Left ventricle myocardium superior (tissue), 1 donor: ENCODE results near the gene NOL9. TPM values are rescaled to one million over a fixed set of nuclear protein-coding genes. Genes with fewer than 3 reads are reported as not detected.
"Not testable (repeated sequence)": the region's sequence is repeated elsewhere in the genome, so short reads cannot be mapped to it uniquely, and the experiment has no call there.

ENCODE experiments used
- ATAC-seq: fragments of 200-7000 bp; cut with Tn5 transposase; one replicate; pipeline ENCODE4 v1.9.1; 2020; ENCODE audit warnings: mild to moderate bottlenecking, moderate library complexity
- DNase-seq: peaks from one replicate; pipeline ENCODE4 v3.0.0-alpha.2; 2020
- intact Hi-C: fragments of 100-400 bp; cut with micrococcal nuclease; formaldehyde crosslinking; loops from one replicate; pipeline ENCODE4 v1.11.0; 2022
- total RNA-seq: library from RNA; stranded (reverse); fragmentation: NEBNext Ultra II Directional; extraction: Animal tissue kit (Norgen Biotek cat#: 25700); gene quantifications from one replicate; pipeline ENCODE4 v1.2.1, GENCODE V29; 2021
- donor health status: DM: no; HTN: yes; CAD: no; lungs with severe emphysema.

NOL9 gene
- total RNA-seq, 1 donor from 2014 or later: 12.9 TPM

GRCh38 chr1:6578624-6579373 lies 24.5 kb upstream of the NOL9 start:
- intact Hi-C loops: no loop called here
- ATAC-seq (no peak), DNase-seq (no peak)

GRCh38 chr1:6577831-6578525 lies 23.7 kb upstream of the NOL9 start:
- intact Hi-C loops: no loop called here
- ATAC-seq: no peak
- DNase-seq: no peak

GRCh38 chr1:6574818-6575217 lies 20.5 kb upstream of the NOL9 start:
- ATAC-seq (no peak), DNase-seq (no peak)
- intact Hi-C loops: no loop called here

GRCh38 chr1:6574025-6574620 lies 19.8 kb upstream of the NOL9 start:
- intact Hi-C loops: no loop called here
- no peak for DNase-seq
- ATAC-seq: no peak

GRCh38 chr1:6572653-6573383 lies 18.5 kb upstream of the NOL9 start:
- DNase-seq (no peak), ATAC-seq (no peak)
- intact Hi-C loops: no loop called here

- ATAC-seq: no peak
Measured at GRCh38 chr1:6570987-6571386, 16.7 kb upstream of the NOL9 start.

GRCh38 chr1:6570100-6570499 lies 15.8 kb upstream of the NOL9 start:
- ATAC-seq: no peak
- DNase-seq: no peak
- intact Hi-C loops: no loop called here

More at GRCh38 chr1:6570987-6571386, 16.7 kb upstream of the NOL9 start:
- DNase-seq: no peak
- intact Hi-C loops: no loop called here

- DNase-seq (no peak), ATAC-seq (no peak)
- intact Hi-C loops: no loop called here
Measured at GRCh38 chr1:6569033-6569432, 14.7 kb upstream of the NOL9 start.

GRCh38 chr1:6560267-6560666 lies 6.0 kb upstream of the NOL9 start:
- DNase-seq (peak; percentile 4), ATAC-seq (no peak)
- intact Hi-C loops: no loop called here

- ATAC-seq, intact Hi-C loops, DNase-seq: not testable (repeated sequence)
Measured at GRCh38 chr1:6559161-6559560, 4.8 kb upstream of the NOL9 start.

- DNase-seq: peak; percentile 3
- no peak for ATAC-seq
- intact Hi-C loops: no loop called here
Measured at GRCh38 chr1:6557597-6557996, 3.3 kb upstream of the NOL9 start.

- intact Hi-C loops: loop anchor here (5.0 kb wide), 1 partner anchor 68 kb away; no protein-coding TSS in a partner anchor
- DNase-seq (peak; percentile 46), ATAC-seq (peak; percentile 34)
Measured at GRCh38 chr1:6554907-6555778, 830 bp upstream of the NOL9 start, which contains the start of gene TAS1R1. TSS of gene TAS1R1 (plus strand) at chr1:6555307. CDS start at chr1:6555374, 67 bp downstream.

GRCh38 chr1:6547301-6547700 lies 7.0 kb downstream of the NOL9 start:
- intact Hi-C loops: no loop called here
- ATAC-seq (no peak), DNase-seq (no peak)

GRCh38 chr1:6546326-6546725 lies 8.0 kb downstream of the NOL9 start:
- DNase-seq (no peak), ATAC-seq (peak; percentile 38)
- intact Hi-C loops: no loop called here

- intact Hi-C loops: no loop called here
- ATAC-seq (no peak), DNase-seq (no peak)
Measured at GRCh38 chr1:6545276-6546112, 8.8 kb downstream of the NOL9 start.

- DNase-seq (no peak), ATAC-seq (no peak)
- intact Hi-C loops: no loop called here
Measured at GRCh38 chr1:6544831-6545230, 9.5 kb downstream of the NOL9 start.

GRCh38 chr1:6538956-6539355 lies 15.4 kb downstream of the NOL9 start:
- DNase-seq (no peak), ATAC-seq (no peak)
- intact Hi-C loops: no loop called here

- ATAC-seq (no peak), DNase-seq (no peak)
- intact Hi-C loops: no loop called here
Measured at GRCh38 chr1:6536291-6536690, 18.0 kb downstream of the NOL9 start.
